Prostate gland (tissue), 2 donors: ENCODE results near the gene BCAP31. TPM values are rescaled to one million over a fixed set of nuclear protein-coding genes. Genes with fewer than 3 reads are reported as not detected.
"Not testable (repeated sequence)": the region's sequence is repeated elsewhere in the genome, so short reads cannot be mapped to it uniquely, and the experiment has no call there.

Experiments
- DNase-seq: peaks from one replicate; pipeline ENCODE4 v3.0.0-alpha.2; 2019; ENCODE audit warnings: low spot score
- H3K27ac ChIP-seq, 2 donors: fragments of 200-600 bp; sonication (generic); 2 replicates each; pipeline ENCODE4 v1.5.1; 2017 to 2019
- H3K27me3 ChIP-seq: fragments of 200-600 bp; sonication (generic); replicated peaks from 2 replicates; pipeline ENCODE4 v1.5.1; 2019; ENCODE audit not compliant: insufficient read depth
- H3K36me3 ChIP-seq, 2 donors: fragments of 200-600 bp; sonication (generic); 1 replicate in 1 of 2; 2 replicates in 1 of 2; pipeline versions ENCODE4 v1.5.1 to v1.8.1; 2017 to 2019
- H3K4me1 ChIP-seq: fragments of 200-600 bp; sonication (generic); replicated peaks from 2 replicates; pipeline ENCODE4 v1.5.1; 2019
- H3K4me3 ChIP-seq, 2 donors: fragments of 200-600 bp; sonication (generic); 2 replicates each; pipeline ENCODE4 v1.5.1; 2017 to 2019
- H3K9me3 ChIP-seq: fragments of 200-600 bp; sonication (generic); 2 replicates; pipeline ENCODE4 v1.5.1; 2017
- POLR2A ChIP-seq: fragments of 450-650 bp; IDR thresholded peaks from one replicate; pipeline ENCODE4 v1.6.1; 2016; ENCODE audit warnings: antibody characterized with exemption, mild to moderate bottlenecking
- POLR2AphosphoS5 ChIP-seq: sonication (generic); formaldehyde crosslinking; IDR thresholded peaks from one replicate; pipeline ENCODE4 v1.6.1; 2017; ENCODE audit warnings: antibody characterized with exemption
- WGBS: methylation state at CpG from one replicate; pipeline ENCODE4 v1.1.5; 2018; 5-methylcytosine and 5-hydroxymethylcytosine counted together
- intact Hi-C: fragments of 100-400 bp; cut with DNase I; formaldehyde crosslinking; loops from one replicate; pipeline ENCODE4 v1.14.2; 2022
- total RNA-seq, 2 donors: library from RNA; depleted of rRNA; stranded (reverse); fragments of >200 nt; gene quantifications; one replicate each; pipeline ENCODE4 v1.1.0, GENCODE V29; 2016
- TF ChIP-seq, protein P1 (sequence below), 4 experiments: fragments of 200-600 bp in 2 of 4; fragments of 450-650 bp in 2 of 4; sonication (generic) in 2 of 4; IDR thresholded peaks; 1 replicate in 3 of 4; 2 replicates in 1 of 4; pipeline ENCODE4 v1.5.1; 2016 to 2019; ENCODE audit warnings: antibody characterized with exemption in 4 of 4, mild to moderate bottlenecking in 2 of 4, moderate library complexity in 2 of 4

The BCAP31 gene
- total RNA-seq, 2 donors from 2014 or later, result 144 to 244 TPM

DNA sequence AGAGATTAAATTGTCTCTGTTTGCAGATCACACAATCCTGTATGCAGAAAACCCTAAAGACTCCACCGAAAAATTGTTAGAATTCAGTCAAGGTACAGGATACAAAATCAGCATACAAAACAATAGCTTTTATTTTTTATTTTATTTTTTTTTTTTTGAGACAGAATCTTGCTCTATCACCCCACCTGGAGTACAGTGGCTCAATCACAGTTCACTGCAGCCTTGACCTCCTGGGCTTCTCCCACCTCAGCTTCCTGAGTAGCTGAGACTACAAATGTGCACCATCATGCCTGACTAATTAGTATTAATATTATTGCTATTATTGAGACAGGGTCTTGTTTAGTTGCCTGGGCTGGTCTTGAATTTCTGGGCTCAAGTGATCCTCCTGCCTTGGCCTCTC is 30.9 kb upstream of the BCAP31 start:
- H3K4me3 ChIP-seq, result no peak overlapping the region
- TF ChIP-seq POLR2AphosphoS5 (no peak), POLR2A (no peak)
- TF ChIP-seq, protein P1, sequence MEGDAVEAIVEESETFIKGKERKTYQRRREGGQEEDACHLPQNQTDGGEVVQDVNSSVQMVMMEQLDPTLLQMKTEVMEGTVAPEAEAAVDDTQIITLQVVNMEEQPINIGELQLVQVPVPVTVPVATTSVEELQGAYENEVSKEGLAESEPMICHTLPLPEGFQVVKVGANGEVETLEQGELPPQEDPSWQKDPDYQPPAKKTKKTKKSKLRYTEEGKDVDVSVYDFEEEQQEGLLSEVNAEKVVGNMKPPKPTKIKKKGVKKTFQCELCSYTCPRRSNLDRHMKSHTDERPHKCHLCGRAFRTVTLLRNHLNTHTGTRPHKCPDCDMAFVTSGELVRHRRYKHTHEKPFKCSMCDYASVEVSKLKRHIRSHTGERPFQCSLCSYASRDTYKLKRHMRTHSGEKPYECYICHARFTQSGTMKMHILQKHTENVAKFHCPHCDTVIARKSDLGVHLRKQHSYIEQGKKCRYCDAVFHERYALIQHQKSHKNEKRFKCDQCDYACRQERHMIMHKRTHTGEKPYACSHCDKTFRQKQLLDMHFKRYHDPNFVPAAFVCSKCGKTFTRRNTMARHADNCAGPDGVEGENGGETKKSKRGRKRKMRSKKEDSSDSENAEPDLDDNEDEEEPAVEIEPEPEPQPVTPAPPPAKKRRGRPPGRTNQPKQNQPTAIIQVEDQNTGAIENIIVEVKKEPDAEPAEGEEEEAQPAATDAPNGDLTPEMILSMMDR (IDR thresholded peaks at IDR 0.05), result no peak
- H3K4me1 ChIP-seq, result no peaks in the 10 kb centered on the region
- H3K27ac ChIP-seq, result no peak overlapping the region
- H3K27me3 ChIP-seq, result no peaks in the 10 kb centered on the region
- intact Hi-C loops, result no loop called here
- 94% methylated on average over 1 of the region's 1 CpG for WGBS
- DNase-seq, result no peak
- H3K36me3 ChIP-seq, result no peaks in the 10 kb centered on the region
- H3K9me3 ChIP-seq, result no peaks in the 10 kb centered on the region

DNA sequence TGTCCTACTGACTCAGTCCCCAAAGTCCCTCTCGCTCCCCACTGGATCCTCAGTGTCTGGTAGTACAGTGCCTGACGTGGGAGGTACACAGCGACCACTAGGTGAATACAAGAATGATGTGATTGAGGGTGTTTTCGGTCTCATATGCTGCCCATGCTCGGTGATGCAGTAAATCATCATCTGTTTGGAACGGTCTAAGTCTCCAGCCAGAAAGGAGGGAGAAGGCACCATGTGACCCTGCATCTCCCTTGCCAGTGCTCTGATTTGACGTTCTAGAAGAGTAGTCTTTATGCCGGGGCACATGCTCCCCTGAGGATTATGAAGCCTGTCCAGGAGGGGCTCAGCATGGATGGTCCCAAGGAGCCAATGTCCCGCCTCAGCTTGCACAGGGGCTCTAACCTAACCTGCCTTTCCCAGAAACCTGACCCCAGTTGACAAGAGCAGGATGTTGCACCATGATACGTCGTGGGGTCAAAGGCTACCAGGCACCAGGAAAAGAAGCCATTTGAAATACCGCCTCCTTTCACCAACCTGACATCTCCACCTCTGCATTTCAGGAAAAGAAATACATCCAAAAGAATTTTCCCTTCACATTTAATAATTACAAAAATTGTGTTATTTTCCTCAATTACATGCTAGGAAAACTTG is 26.1 kb upstream of the BCAP31 start:
- TF ChIP-seq, protein P1 (IDR thresholded peaks at IDR 0.05), result no peak
- no peak for TF ChIP-seq POLR2A
- no peak for TF ChIP-seq POLR2AphosphoS5
- Histone ChIP-seq H3K4me1 (no peaks in the 10 kb centered on the region), H3K27ac (no peak overlapping the region), H3K27me3 (no peaks in the 10 kb centered on the region), H3K36me3 (no peaks in the 10 kb centered on the region), H3K4me3 (no peak overlapping the region), H3K9me3 (no peaks in the 10 kb centered on the region)
- DNase-seq, result no peak
- WGBS, result 77% methylated on average over 10 of the region's 12 CpGs
- intact Hi-C loops, result no loop called here

DNA sequence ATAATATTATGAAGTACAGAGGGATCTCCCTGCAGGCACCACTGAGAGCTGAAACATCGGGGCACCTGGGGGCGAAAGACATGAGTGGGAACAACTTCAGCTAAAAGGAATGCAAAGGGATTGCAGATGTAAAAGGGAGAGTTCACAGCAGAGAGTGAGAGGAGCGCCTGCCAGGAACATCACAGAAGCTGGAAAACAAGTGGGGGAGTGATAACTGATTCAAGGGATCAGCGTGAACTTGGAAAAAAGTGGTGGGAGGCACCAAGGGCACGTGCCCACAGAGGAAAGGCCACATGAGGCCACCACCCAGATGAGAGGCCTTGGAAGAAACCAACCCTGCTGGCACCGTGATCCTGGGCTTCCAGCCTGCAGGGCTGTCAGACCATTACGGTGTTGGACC is 24.8 kb upstream of the BCAP31 start:
- H3K36me3 ChIP-seq, H3K4me1 ChIP-seq, H3K9me3 ChIP-seq, H3K27ac ChIP-seq, H3K27me3 ChIP-seq, H3K4me3 ChIP-seq, intact Hi-C loops, DNase-seq: not testable (repeated sequence)
- WGBS, result 90% methylated on average over 6 of the region's 7 CpGs

DNA sequence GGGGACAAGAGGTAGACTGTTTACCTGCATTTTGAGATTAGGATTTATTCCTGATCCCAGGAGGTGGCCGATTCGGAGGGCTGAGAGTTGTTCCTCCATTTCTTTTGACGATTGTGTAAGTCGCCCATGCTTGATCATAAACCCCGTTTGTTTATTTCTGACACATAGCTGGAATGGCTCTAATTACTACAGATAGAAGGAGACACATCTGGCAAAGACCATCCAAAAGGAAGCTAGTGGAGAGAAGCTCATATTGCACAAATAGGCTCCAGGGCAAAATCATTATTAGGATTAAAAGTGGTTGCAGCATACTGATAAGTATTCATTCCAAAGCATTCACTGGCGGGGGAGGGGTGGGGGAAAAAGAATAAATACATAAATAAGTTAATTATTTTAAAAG is 22.8 kb upstream of the BCAP31 start:
- H3K4me1 ChIP-seq, intact Hi-C loops, H3K27me3 ChIP-seq, H3K9me3 ChIP-seq, H3K27ac ChIP-seq, H3K4me3 ChIP-seq, H3K36me3 ChIP-seq, DNase-seq: not testable (repeated sequence)
- 66% methylated on average over 6 of the region's 6 CpGs for WGBS

DNA sequence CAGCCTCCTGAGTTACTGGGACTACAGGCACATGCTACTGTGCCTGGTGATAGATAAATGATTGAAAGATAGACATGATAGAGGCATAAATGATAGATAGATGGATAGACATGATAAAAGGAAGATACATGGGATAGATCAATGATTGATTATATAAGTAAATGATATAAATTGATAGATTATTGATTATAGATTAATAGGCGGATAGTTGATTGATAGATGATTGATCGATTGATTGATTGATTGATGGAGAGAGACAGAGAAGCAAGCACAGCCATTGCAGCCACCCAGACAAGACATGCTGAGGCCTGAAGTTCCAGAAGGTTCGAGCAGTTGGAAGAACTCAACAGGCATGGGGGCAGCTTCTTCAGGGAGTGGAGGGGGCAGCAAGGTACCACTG is 22.2 kb upstream of the BCAP31 start:
- WGBS, result 90% methylated on average over 3 of the region's 3 CpGs
- intact Hi-C loops, result no loop called here
- no peaks in the 10 kb centered on the region for H3K4me1 ChIP-seq
- no peaks in the 10 kb centered on the region for H3K9me3 ChIP-seq
- H3K27ac ChIP-seq, result no peak overlapping the region
- H3K27me3 ChIP-seq, result no peaks in the 10 kb centered on the region
- no peak overlapping the region for H3K4me3 ChIP-seq
- H3K36me3 ChIP-seq, result no peaks in the 10 kb centered on the region
- DNase-seq, result no peak
- TF ChIP-seq POLR2AphosphoS5 (no peak), POLR2A (no peak)
- TF ChIP-seq, protein P1 (IDR thresholded peaks at IDR 0.05), result no peak

DNA sequence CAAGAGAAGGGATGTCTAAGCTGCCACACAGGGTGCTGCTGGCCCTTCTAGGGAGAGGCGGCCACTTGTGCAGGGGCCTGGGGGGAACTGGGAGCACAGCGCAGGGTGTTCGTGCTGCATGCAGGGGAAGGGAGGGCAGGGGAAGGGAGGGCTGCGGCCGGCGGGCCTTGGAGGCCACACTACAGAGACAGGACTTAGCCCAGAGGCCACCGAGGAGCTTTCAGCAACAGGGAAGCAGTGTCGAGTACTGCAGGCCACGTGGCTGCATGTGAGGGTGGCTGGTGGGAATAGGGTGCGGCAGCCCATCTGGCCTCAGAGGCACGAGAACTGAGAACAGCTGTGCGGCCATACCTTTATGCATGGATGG is 20.9 kb upstream of the BCAP31 start:
- H3K27ac ChIP-seq, H3K9me3 ChIP-seq, H3K4me3 ChIP-seq, intact Hi-C loops, H3K4me1 ChIP-seq, DNase-seq, H3K27me3 ChIP-seq, H3K36me3 ChIP-seq: not testable (repeated sequence)
- WGBS, result 45% methylated on average over 10 of the region's 12 CpGs
